GM18868 (cell line): ENCODE data around the gene OR10R2.
"Not testable (repeated sequence)": the region's sequence is repeated elsewhere in the genome, so short reads cannot be mapped to it uniquely, and the experiment has no call there.

Experiments used
- ATAC-seq: cut with Tn5 transposase; IDR thresholded peaks from one replicate; pipeline ENCODE4 v1.9.1; 2021; ENCODE audit warnings: mild to moderate bottlenecking, moderate library complexity; ENCODE audit not compliant: unreplicated experiment

OR10R2 gene, protein sequence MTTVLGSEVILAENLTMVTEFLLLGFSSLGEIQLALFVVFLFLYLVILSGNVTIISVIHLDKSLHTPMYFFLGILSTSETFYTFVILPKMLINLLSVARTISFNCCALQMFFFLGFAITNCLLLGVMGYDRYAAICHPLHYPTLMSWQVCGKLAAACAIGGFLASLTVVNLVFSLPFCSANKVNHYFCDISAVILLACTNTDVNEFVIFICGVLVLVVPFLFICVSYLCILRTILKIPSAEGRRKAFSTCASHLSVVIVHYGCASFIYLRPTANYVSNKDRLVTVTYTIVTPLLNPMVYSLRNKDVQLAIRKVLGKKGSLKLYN

DNA sequence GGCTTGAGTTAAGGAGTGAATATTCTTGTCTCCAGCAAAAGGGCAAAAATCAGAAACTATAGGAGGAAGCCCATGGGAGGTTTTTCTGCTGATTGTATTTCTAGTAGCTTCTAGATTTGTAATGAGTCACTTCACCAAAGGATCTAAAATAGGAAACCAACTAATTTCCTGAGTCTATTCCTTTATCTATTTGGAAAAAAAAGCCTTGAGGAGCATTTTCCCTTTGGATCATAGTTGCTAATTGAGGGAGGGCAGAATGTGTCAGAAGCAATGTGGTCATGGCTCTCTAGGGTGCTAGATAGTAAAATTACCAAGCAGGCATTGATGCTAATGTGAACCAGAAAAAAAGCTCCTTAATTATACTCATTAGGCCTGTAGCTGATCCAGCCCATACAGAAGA lies at the start of gene OR10R2:
TSS of gene OR10R2 (plus strand) at position 301 of the 400 bp plus-strand sequence. CDS start 106 bp downstream, outside the sequence.
- no peak for ATAC-seq

GRCh38 chr1:158425027-158425426 lies 47.0 kb upstream of the OR10R2 start:
- ATAC-seq = no peak

- ATAC-seq = no peak
Measured at GRCh38 chr1:158426137-158426536, 45.9 kb upstream of the OR10R2 start, which contains the start of gene OR10K2. Gene OR10K2 (minus strand): TSS chr1:158426237. CDS start chr1:158420866, 5,371 bp downstream.

DNA sequence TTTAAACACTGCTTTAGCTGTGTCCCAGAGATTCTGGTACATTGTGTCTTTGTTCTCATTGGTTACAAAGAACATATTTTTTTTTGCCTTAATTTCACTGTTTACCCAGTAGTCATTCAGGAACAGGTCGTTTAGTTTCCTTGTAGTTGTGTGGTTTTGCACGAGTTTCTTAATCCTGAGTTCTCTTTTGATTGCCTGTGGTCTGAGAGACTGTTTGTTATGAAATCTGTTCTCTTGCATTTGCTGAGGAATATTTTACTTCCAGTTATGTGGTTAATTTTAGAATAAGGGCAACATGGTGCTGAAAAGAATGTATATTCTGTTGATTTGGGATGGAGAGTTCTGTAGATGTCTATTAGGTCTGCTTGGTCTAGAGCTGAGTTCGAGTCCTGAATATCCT lies 41.9 kb upstream of the OR10R2 start:
- not testable (repeated sequence) for ATAC-seq

GRCh38 chr1:158434741-158435140 lies 37.3 kb upstream of the OR10R2 start:
- ATAC-seq = no peak

DNA sequence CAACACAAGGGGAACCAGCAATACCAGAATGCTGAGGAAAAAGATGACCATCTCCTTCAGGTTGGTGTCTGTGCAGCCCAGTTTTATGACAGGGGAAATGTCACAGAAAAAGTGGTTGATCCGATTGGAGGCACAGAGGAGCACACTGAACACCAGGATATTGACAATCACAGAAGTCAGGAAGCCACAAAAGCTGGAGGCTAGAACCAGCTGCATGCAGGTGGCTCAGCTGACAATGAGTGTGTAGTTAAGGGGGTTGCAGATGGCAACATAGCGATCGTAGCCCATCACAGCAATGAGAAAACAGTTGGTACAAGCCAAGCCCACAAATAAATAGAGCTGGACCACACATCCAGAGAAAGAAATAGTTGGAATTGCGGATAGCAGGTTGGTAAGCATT lies 26.6 kb upstream of the OR10R2 start:
- ATAC-seq = no peak

DNA sequence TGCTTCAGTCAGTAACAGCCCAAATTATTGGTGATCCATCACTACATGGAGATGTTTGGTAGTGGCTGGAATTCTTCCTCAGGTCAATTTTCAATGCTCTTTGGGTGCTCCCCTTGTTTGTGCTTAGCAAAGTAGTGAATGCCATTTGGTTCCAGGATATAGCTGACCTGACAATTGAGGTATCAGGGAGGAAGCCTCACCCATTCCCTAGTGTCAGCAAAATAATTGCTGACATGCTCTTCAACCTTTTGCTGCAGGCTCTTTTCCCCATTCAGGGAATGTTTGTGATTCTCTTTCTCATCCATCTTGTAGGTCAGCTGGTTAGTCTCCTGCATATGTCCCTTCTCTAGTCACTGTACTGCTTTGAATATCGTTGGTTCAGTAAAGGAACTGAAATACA lies 17.5 kb upstream of the OR10R2 start:
- no peak for ATAC-seq

- ATAC-seq = no peak
Measured at GRCh38 chr1:158457246-158457645, 14.8 kb upstream of the OR10R2 start.

- ATAC-seq = no peak
Measured at GRCh38 chr1:158458263-158458662, 13.8 kb upstream of the OR10R2 start.

GRCh38 chr1:158461534-158461933 lies 10.5 kb upstream of the OR10R2 start, which contains the start of gene OR10K1:
Gene OR10K1 (plus strand): TSS chr1:158461834. CDS start chr1:158465562, 3,728 bp downstream.
- ATAC-seq = no peak

DNA sequence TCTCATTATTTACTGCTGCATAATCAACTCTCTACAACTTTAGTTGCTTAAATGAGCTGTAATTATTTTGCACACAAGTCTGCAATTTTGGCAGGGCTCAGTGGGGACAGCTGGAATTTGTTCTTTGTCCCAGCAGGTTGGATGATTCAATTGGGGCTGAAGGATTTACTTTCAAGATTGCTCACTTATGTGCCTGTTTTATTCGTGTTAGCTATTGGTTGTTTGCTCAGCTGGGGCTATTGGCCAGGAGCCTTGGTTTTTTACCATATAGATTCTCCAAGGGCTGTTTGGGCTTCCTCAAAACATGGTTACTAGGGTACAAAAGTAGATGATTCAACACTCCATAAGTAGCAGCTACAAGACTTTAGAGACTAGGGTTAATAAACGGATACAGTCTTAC lies 13.4 kb downstream of the OR10R2 start:
- ATAC-seq = no peak

GRCh38 chr1:158491316-158491715 lies 19.3 kb downstream of the OR10R2 start:
- ATAC-seq = no peak

GRCh38 chr1:158493054-158493453 lies 21.0 kb downstream of the OR10R2 start:
- no peak for ATAC-seq

DNA sequence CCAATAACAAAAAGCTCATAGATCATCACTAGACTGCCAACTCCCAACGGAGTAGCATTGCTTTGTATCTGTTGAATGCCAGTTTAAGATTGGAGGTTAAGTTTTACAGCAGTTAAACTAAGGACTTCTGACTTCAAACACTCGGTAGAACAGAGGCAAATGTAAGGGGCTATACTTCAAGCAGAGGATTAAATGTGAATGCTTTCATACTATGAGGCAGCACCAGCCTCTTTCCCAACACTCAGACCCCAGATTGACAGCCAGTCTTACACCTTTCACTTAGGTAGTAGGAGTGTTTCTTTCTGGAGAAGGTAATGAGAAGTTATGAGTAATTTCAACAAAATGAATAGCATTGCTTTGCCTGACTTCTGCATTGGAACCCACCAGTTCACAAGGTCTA lies 22.8 kb downstream of the OR10R2 start:
- ATAC-seq = no peak

GRCh38 chr1:158496374-158496773 lies 24.4 kb downstream of the OR10R2 start:
- no peak for ATAC-seq

GRCh38 chr1:158506369-158506987 lies 34.5 kb downstream of the OR10R2 start:
- ATAC-seq = no peak

GRCh38 chr1:158507511-158507910 lies 35.5 kb downstream of the OR10R2 start:
- ATAC-seq = no peak

GRCh38 chr1:158509471-158510156 lies 37.6 kb downstream of the OR10R2 start:
- ATAC-seq = no peak

GRCh38 chr1:158516966-158517365 lies 44.9 kb downstream of the OR10R2 start:
- ATAC-seq = no peak

- ATAC-seq = no peak
Measured at GRCh38 chr1:158520021-158520420, 48.0 kb downstream of the OR10R2 start.

- no peak for ATAC-seq
Measured at GRCh38 chr1:158520955-158521665, 49.1 kb downstream of the OR10R2 start.
